PFSK-1 (cell line): ENCODE measurements around the gene TIMM21.

Experiments
- POLR2AphosphoS5 ChIP-seq: IDR thresholded peaks from 2 replicates; pipeline ENCODE4 v1.6.1; 2012; ENCODE audit warnings: low read depth, mild to moderate bottlenecking, control low read depth, low read length, moderate library complexity
- REST ChIP-seq, 2 experiments: IDR thresholded peaks; 2 replicates each; pipeline versions ENCODE4 v1.6.1 to v1.8.0; 2011 to 2012; ENCODE audit warnings: low read depth in 2 of 2, low read length in 2 of 2, control low read depth in 1 of 2, inconsistent platforms in 1 of 2, mild to moderate bottlenecking in 1 of 2, moderate library complexity in 1 of 2; ENCODE audit not compliant: insufficient read depth in 1 of 2
- SIN3A ChIP-seq: IDR thresholded peaks from 2 replicates; pipeline ENCODE4 v1.6.1; 2012; ENCODE audit warnings: mild to moderate bottlenecking, low read length, moderate library complexity, borderline replicate concordance; ENCODE audit not compliant: insufficient read depth
- TAF1 ChIP-seq: IDR thresholded peaks from 2 replicates; pipeline ENCODE4 v1.6.1; 2012; ENCODE audit warnings: low read length, control low read depth, borderline replicate concordance; ENCODE audit not compliant: insufficient read depth

- TF ChIP-seq POLR2AphosphoS5: no peak
- TF ChIP-seq REST (IDR thresholded peaks at IDR 0.05; ENCODE audit: insufficient read depth in 1 of 2, low read depth in 2 of 2, low read length in 2 of 2): no peak
- no peak for TF ChIP-seq TAF1
- no peak for TF ChIP-seq SIN3A
Measured at GRCh38 chr18:74108460-74108859, 39.9 kb upstream of the TIMM21 start.
